Left ventricle myocardium inferior (tissue), 1 donor: Measurements from ENCODE around the gene SDC4. TPM values are rescaled to one million over a fixed set of nuclear protein-coding genes. Genes with fewer than 3 reads are reported as not detected.

Experiments
- DNase-seq: peaks from one replicate; pipeline ENCODE4 v3.0.0-alpha.2; 2020
- H3K27ac ChIP-seq: fragments of 200-600 bp; replicated peaks from 2 replicates; pipeline ENCODE4 v1.8.0; 2021
- H3K27me3 ChIP-seq: fragments of 200-600 bp; 2 replicates; pipeline ENCODE4 v1.8.0; 2021; ENCODE audit warnings: low read depth
- H3K36me3 ChIP-seq: fragments of 200-600 bp; 2 replicates; pipeline ENCODE4 v1.8.0; 2021
- H3K4me1 ChIP-seq: fragments of 200-600 bp; 2 replicates; pipeline ENCODE4 v1.8.0; 2021
- H3K4me3 ChIP-seq: fragments of 200-600 bp; 2 replicates; pipeline ENCODE4 v1.8.0; 2021; ENCODE audit warnings: mild to moderate bottlenecking, moderate library complexity
- H3K9me3 ChIP-seq: fragments of 200-600 bp; replicated peaks from 2 replicates; pipeline ENCODE4 v1.8.0; 2021
- CTCF ChIP-seq: fragments of 200-600 bp; IDR thresholded peaks from 2 replicates; pipeline ENCODE4 v1.8.0; 2021; ENCODE audit warnings: antibody characterized with exemption, mild to moderate bottlenecking, borderline replicate concordance
- intact Hi-C: fragments of 100-400 bp; cut with micrococcal nuclease; formaldehyde crosslinking; loops from one replicate; pipeline ENCODE4 v1.11.0; 2022
- total RNA-seq: library from RNA; stranded (reverse); fragmentation: NEBNext Ultra II Directional; extraction: Animal tissue kit (Norgen Biotek cat#: 25700); gene quantifications from one replicate; pipeline ENCODE4 v1.2.1, GENCODE V29; 2021
- donor health status: DM: no; HTN: yes; CAD: no; lungs with severe emphysema.

SDC4 gene
- total RNA-seq, 1 donor from 2014 or later = 77.4 TPM

- Histone ChIP-seq H3K9me3 (no peaks in the 10 kb centered on the region), H3K4me1 (no peaks in the 10 kb centered on the region), H3K4me3 (no peak overlapping the region), H3K36me3 (peaks cover 49% of the 10 kb centered on the region), H3K27me3 (no peaks in the 10 kb centered on the region), H3K27ac (no peak overlapping the region)
- no peak for TF ChIP-seq CTCF
- intact Hi-C loops = loop anchor here (5.0 kb wide), 1 partner anchor 122 kb away; no protein-coding TSS in a partner anchor
- no peak for DNase-seq
Observed at GRCh38 chr20:45325371-45325770, 22.9 kb downstream of the SDC4 start.

- Histone ChIP-seq H3K27ac (peak overlapping the region; percentile 5), H3K27me3 (no peaks in the 10 kb centered on the region), H3K4me3 (no peak overlapping the region), H3K36me3 (peaks cover 32% of the 10 kb centered on the region), H3K9me3 (no peaks in the 10 kb centered on the region), H3K4me1 (no peaks in the 10 kb centered on the region)
- TF ChIP-seq CTCF = no peak
- intact Hi-C loops = loop anchor here (5.0 kb wide), 2 partner anchors 114 to 449 kb away; no protein-coding TSS in a partner anchor
- no peak for DNase-seq
Observed at GRCh38 chr20:45323731-45324130, 24.5 kb downstream of the SDC4 start.

GRCh38 chr20:45322952-45323383, 25.3 kb downstream of the SDC4 start:
- peak; percentile 61 for TF ChIP-seq CTCF
- intact Hi-C loops = loop anchor here (5.0 kb wide), 2 partner anchors 114 to 449 kb away; no protein-coding TSS in a partner anchor

GRCh38 chr20:45320948-45321595, 27.2 kb downstream of the SDC4 start:
- Histone ChIP-seq H3K9me3 (no peaks in the 10 kb centered on the region), H3K27ac (no peak overlapping the region), H3K4me1 (no peaks in the 10 kb centered on the region), H3K36me3 (peaks cover 10% of the 10 kb centered on the region), H3K4me3 (no peak overlapping the region), H3K27me3 (peaks cover 23% of the 10 kb centered on the region)
- intact Hi-C loops = loop anchor here (5.0 kb wide), 2 partner anchors 116 to 451 kb away; no protein-coding TSS in a partner anchor
- no peak for DNase-seq
- no peak for TF ChIP-seq CTCF

More at GRCh38 chr20:45322952-45323383, 25.3 kb downstream of the SDC4 start:
- H3K9me3 ChIP-seq = no peaks in the 10 kb centered on the region
- H3K27ac ChIP-seq = peak overlapping the region; percentile 29
- peaks cover 4% of the 10 kb centered on the region for H3K27me3 ChIP-seq
- H3K4me1 ChIP-seq = no peaks in the 10 kb centered on the region
- peak; percentile 44 for DNase-seq
- no peak overlapping the region for H3K4me3 ChIP-seq
- peaks cover 24% of the 10 kb centered on the region for H3K36me3 ChIP-seq

GRCh38 chr20:45318948-45319347, 29.3 kb downstream of the SDC4 start:
- no peaks in the 10 kb centered on the region for H3K9me3 ChIP-seq
- H3K36me3 ChIP-seq = no peaks in the 10 kb centered on the region
- peaks cover 45% of the 10 kb centered on the region for H3K27me3 ChIP-seq
- H3K4me1 ChIP-seq = no peaks in the 10 kb centered on the region
- intact Hi-C loops = no loop called here
- H3K27ac ChIP-seq = no peak overlapping the region
- no peak for DNase-seq
- no peak overlapping the region for H3K4me3 ChIP-seq
- TF ChIP-seq CTCF = no peak
